ENCODE measurements around the gene RNF220. TPM values are rescaled to one million over a fixed set of nuclear protein-coding genes. Genes with fewer than 3 reads are reported as not detected.
A peak's percentile ranks its signal among the peaks of the same experiment; 100 is the strongest.

Gene RNF220
- total and polyA plus RNA-seq, 2 of the 13 experiments (the other 11 are each of a cell fraction or from before 2014, with no cell fraction given): 48.2 to 72.1 TPM

GRCh38 chr1:44405798-44406736 lies 1.0 kb downstream of the RNF220 start (continued):
- TF ChIP-seq ZNF747 (CRISPR knock-in tag; IDR thresholded peaks at IDR 0.05; ENCODE audit: borderline replicate concordance) (no peak), IRF1 (CRISPR knock-in tag; IDR thresholded peaks at IDR 0.05; ENCODE audit: low read depth) (no peak), MTF2 (CRISPR knock-in tag; IDR thresholded peaks at IDR 0.05; ENCODE audit: borderline replicate concordance) (peak; percentile 20; the same call in 1 of the 2 replicates), ZFX (CRISPR knock-in tag; IDR thresholded peaks at IDR 0.05; ENCODE audit: low read depth) (peak; percentile 13; the same call in 1 of the 2 replicates), MXD1 (CRISPR knock-in tag; IDR thresholded peaks at IDR 0.05) (peak; percentile 13; the same call in 1 of the 2 replicates), GABPB1 (CRISPR knock-in tag; IDR thresholded peaks at IDR 0.05) (0 out of 2 replicates have a peak, but pooled peaks have one; percentile 4), HBP1 (CRISPR knock-in tag; IDR thresholded peaks at IDR 0.05; ENCODE audit: low read depth) (no peak), SAP130 (CRISPR knock-in tag; IDR thresholded peaks at IDR 0.05; ENCODE audit: low read depth) (peak; percentile 56), PCBP1 (IDR thresholded peaks at IDR 0.05; ENCODE audit: borderline replicate concordance, low read depth, low read length) (0 out of 2 replicates have a peak, but pooled peaks have one; percentile 1), FIP1L1 (IDR thresholded peaks at IDR 0.05; ENCODE audit: borderline replicate concordance, insufficient read depth, low read depth, low read length) (no peak), GABPA (IDR thresholded peaks at IDR 0.05; ENCODE audit: low read depth, low read length) (0 out of 2 replicates have a peak, but pooled peaks have one; percentile 17), GABPA (CRISPR knock-in tag; IDR thresholded peaks at IDR 0.05; ENCODE audit: low read depth) (no peak)
- TF ChIP-seq, protein P1, sequence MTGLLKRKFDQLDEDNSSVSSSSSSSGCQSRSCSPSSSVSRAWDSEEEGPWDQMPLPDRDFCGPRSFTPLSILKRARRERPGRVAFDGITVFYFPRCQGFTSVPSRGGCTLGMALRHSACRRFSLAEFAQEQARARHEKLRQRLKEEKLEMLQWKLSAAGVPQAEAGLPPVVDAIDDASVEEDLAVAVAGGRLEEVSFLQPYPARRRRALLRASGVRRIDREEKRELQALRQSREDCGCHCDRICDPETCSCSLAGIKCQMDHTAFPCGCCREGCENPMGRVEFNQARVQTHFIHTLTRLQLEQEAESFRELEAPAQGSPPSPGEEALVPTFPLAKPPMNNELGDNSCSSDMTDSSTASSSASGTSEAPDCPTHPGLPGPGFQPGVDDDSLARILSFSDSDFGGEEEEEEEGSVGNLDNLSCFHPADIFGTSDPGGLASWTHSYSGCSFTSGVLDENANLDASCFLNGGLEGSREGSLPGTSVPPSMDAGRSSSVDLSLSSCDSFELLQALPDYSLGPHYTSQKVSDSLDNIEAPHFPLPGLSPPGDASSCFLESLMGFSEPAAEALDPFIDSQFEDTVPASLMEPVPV (CRISPR knock-in tag; IDR thresholded peaks at IDR 0.05): 0 out of 2 replicates have a peak, but pooled peaks have one; percentile 19
